NCI-H510A treated with DMSO at 0.1 percent for 48 hours (cell line): ENCODE measurements around the gene RFX7.

ENCODE experiments used
- DNase-seq: peaks from one replicate; lab custom pipeline; 2025; lab: John Stamatoyannopoulos, UW

The RFX7 gene

GRCh38 chr15:56045068-56045748, 198.5 kb downstream of the RFX7 start:
- no peak for DNase-seq

GRCh38 chr15:56042982-56043980, 200.4 kb downstream of the RFX7 start:
- no peak for DNase-seq

DNA sequence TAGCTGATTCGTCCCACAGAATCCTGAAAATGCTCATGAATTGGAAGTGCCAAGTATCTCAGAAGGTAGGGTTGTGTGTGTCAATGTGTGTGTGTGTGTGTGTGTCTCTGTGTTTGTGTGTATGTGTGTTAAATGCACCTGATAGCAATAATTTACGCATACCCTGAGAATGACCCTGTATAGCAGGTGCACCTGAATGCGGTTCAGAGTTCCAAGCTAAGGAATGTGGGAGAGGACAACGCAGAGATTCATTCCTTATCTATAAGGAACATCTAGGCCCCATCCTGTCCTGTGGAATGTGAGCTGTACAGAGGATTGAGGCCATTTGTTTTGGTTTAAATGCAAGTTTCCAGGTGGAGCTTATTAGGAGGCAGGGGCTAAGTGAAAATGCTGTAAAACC, 201.2 kb downstream of the RFX7 start:
- no peak for DNase-seq

GRCh38 chr15:56042031-56042430, 201.6 kb downstream of the RFX7 start:
- no peak for DNase-seq

DNA sequence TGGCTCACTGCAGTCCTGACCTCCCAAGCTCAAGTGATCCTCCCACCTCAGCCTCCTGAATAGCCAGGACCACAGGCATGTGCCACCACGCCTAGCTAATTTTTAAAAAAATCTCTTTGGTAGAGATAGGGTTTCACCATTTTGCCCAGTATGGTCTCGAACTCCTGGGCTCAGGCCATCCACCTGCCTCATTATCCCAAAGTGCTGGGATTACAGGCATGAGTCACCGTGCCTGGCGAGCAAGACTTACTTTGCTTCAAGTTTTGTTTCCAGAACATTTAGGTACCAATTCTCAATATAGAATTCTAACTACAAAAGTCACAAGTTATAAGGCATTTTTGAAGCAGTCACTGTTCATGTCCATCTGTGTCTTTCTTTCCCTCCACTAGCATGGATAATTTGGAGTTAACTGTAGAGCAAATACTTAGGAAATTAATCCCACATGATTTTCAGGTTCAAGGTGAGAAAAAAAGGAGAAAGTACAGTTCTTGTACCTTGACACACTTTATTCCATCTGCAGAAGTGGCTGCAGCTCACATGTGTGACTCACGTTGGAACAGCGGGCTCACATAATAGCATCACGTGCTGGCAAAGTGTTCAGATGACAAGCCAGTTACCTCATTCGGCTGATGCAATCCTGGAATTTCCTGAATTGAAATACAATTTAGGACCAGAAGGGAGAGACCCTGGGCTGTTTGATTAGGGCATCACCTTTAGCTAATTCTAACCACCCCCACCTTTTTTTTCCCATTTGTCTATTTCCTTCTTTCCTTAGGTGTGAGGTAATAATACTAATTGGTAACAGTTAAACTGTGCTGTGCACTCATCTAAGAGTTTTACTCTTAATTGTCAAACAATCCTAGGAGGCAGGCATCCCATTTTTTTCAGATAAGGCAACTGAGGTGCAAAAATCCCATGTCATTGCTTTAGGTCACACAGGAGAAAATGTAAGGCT, 203.3 kb downstream of the RFX7 start:
- peak; percentile 2 for DNase-seq

DNA sequence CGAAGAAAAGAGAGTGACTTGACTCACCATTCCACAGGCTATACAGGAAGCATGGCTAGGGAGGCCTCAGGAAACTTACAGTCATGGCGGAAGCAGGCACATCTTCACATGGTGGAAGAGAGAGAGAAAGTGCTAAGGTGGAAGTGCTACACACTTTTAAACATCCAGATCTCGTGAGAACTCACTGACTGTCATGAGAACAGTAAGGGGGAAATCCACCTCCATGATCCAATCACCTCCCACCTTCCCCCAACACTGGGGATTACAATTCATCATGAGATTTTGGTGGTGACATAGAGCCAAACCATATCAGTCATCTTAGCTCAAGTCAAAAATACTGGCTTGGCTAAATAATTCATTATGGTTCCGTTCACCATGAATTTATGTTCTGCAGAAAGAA, 205.0 kb downstream of the RFX7 start:
- DNase-seq: no peak

GRCh38 chr15:56038015-56038414, 205.7 kb downstream of the RFX7 start:
- DNase-seq: no peak
